ENCODE results near the gene PLEKHG4.

The PLEKHG4 gene

GRCh38 chr16:67279296-67280089 is at the start of gene PLEKHG4:
TSS of gene PLEKHG4 (plus strand) at chr16:67279532. CDS start at chr16:67280045, 513 bp downstream.
- in situ Hi-C loops (cut with HindIII; ENCODE audit: low sequenced_read_pairs): loop anchor here (5.0 kb wide), 1 partner anchor 88 kb away; no protein-coding TSS in a partner anchor

GRCh38 chr16:67229906-67230808 is 49.2 kb upstream of the PLEKHG4 start:
- in situ Hi-C loops (cut with HindIII; ENCODE audit: low sequenced_read_pairs): no loop called here

GRCh38 chr16:67230809-67231660 is 48.3 kb upstream of the PLEKHG4 start:
- in situ Hi-C loops (cut with HindIII; ENCODE audit: low sequenced_read_pairs): no loop called here

- in situ Hi-C loops (cut with HindIII; ENCODE audit: low sequenced_read_pairs): no loop called here
These were observed 45.7 kb upstream of the PLEKHG4 start for GRCh38 chr16:67233596-67233995.

GRCh38 chr16:67234180-67234597 is 45.1 kb upstream of the PLEKHG4 start:
- in situ Hi-C loops (cut with HindIII; ENCODE audit: low sequenced_read_pairs): no loop called here

- in situ Hi-C loops (cut with HindIII; ENCODE audit: low sequenced_read_pairs): no loop called here
These were observed 43.3 kb upstream of the PLEKHG4 start for GRCh38 chr16:67235816-67236562.

GRCh38 chr16:67236563-67237395 is 42.6 kb upstream of the PLEKHG4 start:
- in situ Hi-C loops (cut with HindIII; ENCODE audit: low sequenced_read_pairs): no loop called here

GRCh38 chr16:67237396-67238277 is 41.7 kb upstream of the PLEKHG4 start:
- in situ Hi-C loops (cut with HindIII; ENCODE audit: low sequenced_read_pairs): no loop called here

- in situ Hi-C loops (cut with HindIII; ENCODE audit: low sequenced_read_pairs): no loop called here
These were observed 41.1 kb upstream of the PLEKHG4 start for GRCh38 chr16:67238278-67238575.

GRCh38 chr16:67238806-67239470 is 40.4 kb upstream of the PLEKHG4 start:
- in situ Hi-C loops (cut with HindIII; ENCODE audit: low sequenced_read_pairs): no loop called here

- in situ Hi-C loops (cut with HindIII; ENCODE audit: low sequenced_read_pairs): no loop called here
These were observed 38.8 kb upstream of the PLEKHG4 start for GRCh38 chr16:67240506-67240905.

GRCh38 chr16:67241008-67241900 is 38.1 kb upstream of the PLEKHG4 start:
- in situ Hi-C loops (cut with HindIII; ENCODE audit: low sequenced_read_pairs): no loop called here

- in situ Hi-C loops (cut with HindIII; ENCODE audit: low sequenced_read_pairs): no loop called here
These were observed 37.1 kb upstream of the PLEKHG4 start for GRCh38 chr16:67242138-67242730.

GRCh38 chr16:67243481-67243880 is 35.9 kb upstream of the PLEKHG4 start:
- in situ Hi-C loops (cut with HindIII; ENCODE audit: low sequenced_read_pairs): no loop called here

- in situ Hi-C loops (cut with HindIII; ENCODE audit: low sequenced_read_pairs): no loop called here
These were observed 34.7 kb upstream of the PLEKHG4 start for GRCh38 chr16:67244387-67245185.

- in situ Hi-C loops (cut with HindIII; ENCODE audit: low sequenced_read_pairs): no loop called here
These were observed 34.1 kb upstream of the PLEKHG4 start for GRCh38 chr16:67245186-67245585.
